HG03045 (cell line): ENCODE measurements around the gene TSPEAR.
"Not testable (repeated sequence)": the region's sequence is repeated elsewhere in the genome, so short reads cannot be mapped to it uniquely, and the experiment has no call there.

Experiments used
- ATAC-seq: cut with Tn5 transposase; IDR thresholded peaks from one replicate; pipeline ENCODE4 v1.9.1; 2021; ENCODE audit warnings: mild to moderate bottlenecking, moderate library complexity; ENCODE audit not compliant: unreplicated experiment

Gene TSPEAR

DNA sequence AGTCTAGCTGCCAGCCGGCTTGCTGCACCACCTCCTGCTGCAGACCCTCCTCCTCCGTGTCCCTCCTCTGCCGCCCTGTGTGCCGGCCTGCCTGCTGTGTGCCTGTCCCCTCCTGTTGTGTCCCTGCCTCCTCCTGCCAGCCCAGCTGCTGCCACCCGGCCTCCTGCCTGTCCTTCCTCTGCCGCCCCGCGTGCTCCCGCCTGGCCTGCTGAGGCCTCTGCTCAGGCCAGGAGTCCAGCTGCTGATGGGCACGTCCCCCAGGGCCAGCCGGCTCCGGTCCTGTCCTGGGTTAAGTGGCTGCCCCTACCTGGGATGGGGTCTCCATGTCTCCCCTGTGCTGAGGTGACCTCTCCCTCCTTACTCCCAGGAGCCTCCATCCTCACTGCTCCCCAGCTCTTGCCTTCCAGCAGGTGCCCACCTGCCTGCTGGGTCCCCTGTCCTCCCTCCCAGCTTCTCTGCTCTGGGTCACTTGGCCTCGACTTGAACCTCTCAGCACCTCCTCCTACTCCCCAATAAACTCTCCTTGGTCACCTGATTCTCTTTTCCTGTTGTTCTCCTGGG lies 98.6 kb downstream of the TSPEAR start:
- no peak for ATAC-seq

DNA sequence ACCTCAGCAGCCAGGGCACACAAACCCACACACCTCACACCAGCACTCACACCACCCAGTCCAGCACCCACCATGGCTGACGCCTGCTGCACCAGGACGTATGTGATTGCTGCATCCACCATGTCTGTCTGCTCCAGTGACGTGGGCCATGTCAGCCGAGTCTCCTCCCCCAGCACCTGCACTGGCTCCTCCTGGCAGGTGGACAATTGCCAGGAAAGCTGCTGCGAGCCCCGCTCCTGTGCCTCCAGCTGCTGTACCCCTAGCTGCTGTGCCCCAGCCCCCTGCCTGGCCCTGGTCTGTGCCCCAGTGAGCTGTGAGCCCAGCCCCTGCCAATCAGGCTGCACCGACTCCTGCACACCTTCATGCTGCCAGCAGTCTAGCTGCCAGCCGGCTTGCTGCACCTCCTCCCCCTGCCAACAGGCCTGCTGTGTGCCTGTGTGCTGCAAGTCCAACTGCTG lies 99.3 kb downstream of the TSPEAR start, which contains the start of gene KRTAP10-8:
KRTAP10-8 (plus strand) TSS at position 51 of the 458 bp plus-strand sequence; CDS start at position 73, 22 bp downstream.
- no peak for ATAC-seq

DNA sequence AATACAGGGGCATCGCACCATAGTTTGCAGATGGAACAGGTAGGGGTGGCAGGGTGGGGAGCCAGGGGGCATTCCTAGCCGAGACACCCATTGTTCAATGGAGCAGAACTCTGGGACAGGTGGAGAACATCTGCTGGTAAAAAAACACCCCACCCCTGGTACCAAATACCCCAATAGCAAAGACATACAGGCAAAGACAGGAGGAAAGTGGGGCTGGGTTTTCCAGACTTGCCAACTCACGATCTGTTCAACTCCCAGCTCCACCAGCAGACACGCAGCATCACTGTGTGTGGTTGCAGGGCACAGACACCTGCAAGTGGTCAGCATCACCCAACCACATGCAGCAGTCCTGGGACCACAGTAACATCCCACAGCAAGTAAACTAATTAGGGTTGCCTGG lies 99.8 kb downstream of the TSPEAR start:
- no peak for ATAC-seq

DNA sequence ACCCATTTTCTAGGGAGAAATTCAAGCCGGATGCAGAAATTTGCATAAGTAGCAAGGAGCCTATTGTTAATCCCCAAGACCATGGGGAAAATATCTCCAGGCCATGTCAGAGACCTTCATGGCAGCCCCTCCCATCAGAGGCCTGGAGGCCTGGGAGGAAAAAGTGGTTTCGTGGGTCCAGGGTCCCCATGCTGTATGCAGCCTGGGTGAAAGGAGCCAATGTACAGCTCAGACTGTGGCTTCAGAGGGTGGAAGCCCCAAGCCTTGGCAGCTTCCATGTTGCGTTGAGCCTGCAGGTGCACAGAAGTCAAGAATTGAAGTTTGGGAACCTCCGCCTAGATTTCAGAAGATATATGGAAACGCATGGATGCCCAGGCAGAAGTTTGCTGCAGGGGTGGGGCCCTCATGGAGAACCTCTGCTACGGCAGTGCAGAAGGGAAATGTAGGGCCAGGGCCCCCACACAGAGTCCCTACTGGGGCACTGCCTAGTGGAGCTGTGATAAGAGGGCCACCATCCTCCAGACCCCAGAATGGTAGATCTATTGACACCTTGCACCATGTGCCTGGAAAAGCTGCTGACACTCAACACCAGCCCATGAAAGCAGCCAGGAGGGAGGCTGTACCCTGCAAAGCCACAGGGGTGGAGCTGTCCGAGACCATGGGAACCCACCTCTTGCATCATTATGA lies 101.1 kb downstream of the TSPEAR start:
- not testable (repeated sequence) for ATAC-seq

DNA sequence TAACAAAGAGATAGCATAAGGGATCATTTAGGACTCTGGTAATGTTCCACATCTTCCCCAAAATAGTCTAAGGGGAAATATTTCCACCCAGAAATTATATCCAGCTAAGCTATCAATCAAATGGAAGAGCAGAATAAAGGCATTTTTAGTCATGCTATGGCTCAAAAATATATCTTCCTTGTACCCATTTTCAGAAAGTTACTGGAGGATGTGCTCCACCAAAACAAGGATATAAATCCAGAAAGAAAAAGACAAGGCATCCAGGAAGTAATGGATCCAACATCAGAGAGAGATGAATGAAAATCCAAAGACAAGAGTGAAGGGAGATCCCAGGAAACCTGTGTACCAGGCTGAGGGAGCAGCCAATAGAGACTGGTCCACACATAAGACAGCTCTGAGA lies 102.2 kb downstream of the TSPEAR start:
- no peak for ATAC-seq

DNA sequence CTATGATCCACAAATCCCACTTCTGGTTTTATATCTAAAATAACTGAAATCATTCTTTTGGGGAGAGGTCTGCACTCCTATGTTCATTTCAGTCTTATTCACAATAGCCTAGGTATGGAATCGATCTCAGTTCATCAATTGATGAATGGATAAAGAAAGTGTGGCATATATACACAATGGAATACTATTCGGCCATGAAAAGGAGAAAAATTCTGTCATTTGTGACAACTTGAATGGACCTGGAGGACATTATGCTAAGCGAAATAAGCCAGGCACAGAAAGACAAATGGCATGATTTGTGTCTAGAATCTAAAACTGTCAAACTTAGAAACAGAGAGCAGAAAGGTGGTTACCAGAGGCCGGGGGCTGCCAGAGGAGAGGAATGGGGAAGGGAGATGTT lies 104.9 kb downstream of the TSPEAR start:
- ATAC-seq = no peak

DNA sequence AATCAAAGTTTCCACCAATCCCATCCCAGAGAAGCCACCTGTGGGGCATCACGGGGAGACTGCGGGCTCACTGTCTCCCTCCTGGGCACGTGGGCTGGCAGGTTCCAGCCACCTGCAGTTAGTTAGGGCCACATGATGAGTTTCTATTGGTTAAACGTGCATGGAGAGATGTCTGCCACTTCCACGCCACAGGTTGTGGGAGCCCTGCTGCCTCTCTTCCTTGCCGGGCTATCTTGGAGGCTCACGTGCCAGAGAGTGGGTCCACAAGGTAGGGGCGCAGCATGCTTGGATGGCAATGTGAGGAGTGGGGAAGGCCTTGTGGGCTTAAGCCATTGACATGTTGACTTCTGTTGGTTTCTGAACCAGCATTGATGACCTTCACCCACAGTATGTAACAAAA lies 107.5 kb downstream of the TSPEAR start:
- ATAC-seq = no peak

DNA sequence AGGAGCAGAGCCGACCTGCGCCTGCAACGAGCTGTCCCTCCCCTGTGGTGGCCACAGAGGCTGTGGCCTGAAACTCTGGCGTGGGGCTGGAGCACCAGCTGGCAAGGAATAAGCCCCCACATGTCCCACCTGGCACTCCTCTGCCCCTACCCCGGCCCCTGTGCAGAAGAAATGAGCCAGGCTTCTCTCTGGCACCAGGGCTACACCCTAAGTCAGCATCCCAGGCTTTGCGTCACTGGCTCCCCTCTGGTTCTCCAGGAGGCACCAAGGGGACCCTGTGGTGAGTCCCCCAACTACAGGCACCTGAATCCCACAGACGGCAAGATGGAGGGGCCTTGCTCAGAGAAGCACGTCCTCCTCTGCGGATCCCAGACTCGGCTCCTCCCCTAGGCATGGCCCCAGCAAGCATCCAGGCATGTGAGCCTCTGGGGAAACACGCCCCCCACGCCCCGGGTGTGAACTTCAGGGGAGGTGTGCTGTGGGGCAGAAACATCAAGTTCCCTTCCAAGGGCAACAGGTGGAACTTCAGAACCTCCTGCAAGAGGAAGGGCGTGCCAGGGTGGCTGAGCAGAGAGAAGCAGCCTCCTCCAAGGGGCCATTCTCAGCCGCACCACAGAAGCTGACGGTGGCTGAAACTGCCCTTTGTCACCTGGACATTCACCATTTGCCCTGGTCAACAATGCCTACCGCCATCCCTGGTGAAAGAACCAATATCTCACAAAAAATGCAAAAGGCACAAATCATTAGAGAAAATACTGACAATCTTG lies 108.1 kb downstream of the TSPEAR start:
- no peak for ATAC-seq

DNA sequence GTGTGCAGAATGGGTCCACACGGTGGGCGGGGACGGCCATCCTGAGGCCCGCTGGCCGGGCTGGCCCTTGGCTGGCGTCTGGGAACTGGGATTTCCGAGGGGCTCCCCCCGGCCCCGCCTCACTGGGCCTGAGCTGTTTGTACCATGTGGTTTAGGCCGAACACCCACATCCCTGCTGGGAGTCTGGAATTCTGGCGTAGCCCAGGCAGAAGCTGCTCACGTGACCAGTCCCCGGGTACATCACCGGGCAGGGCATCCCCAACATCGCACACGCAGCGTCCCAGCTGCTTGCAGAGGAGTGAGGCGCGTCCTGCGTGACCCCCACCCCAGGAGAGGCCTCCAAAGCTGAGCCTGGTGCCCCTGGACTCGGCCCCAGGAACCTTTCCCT lies 108.9 kb downstream of the TSPEAR start:
- ATAC-seq = no peak

DNA sequence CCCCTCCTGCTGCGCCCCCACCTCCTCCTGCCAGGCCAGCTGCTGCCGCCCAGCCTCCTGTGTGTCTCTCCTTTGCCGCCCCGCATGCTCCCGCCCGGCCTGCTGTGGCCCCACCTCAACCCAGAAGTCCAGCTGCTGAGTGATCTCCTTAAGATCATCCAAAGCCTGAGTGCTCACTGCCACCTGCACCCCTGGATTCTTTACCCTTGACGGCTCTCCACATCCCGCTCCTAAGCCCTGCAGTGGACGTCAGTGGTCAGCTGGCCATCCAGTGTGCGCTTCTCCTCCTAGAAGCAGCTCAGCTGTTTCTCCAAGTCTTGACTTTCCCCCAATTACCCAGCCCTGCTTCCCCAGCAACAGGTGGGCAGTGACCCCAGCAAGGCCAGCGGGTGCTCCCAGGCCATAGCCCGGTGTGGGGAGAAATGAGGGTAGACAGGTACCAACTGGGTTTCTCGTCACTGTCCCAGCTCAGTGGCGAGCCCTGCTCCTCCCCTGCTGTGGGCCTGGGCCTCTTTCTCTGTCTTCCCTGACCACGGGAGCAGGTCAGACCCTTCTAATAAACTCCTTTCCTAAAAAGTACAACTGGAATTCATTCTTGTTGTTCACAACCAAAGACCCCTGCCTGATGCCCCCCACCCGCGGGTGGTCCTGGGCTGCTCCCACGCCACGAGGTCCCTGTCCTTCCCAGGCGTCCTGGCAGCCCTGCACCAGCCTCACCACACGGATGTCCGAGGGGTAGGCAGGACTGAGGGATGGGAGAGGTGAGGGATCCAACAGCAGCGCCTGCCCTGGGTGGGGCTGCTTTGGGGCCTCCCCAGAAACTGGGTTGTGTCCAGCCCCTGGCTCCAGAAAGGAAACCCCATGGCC lies 109.5 kb downstream of the TSPEAR start:
- ATAC-seq = no peak

DNA sequence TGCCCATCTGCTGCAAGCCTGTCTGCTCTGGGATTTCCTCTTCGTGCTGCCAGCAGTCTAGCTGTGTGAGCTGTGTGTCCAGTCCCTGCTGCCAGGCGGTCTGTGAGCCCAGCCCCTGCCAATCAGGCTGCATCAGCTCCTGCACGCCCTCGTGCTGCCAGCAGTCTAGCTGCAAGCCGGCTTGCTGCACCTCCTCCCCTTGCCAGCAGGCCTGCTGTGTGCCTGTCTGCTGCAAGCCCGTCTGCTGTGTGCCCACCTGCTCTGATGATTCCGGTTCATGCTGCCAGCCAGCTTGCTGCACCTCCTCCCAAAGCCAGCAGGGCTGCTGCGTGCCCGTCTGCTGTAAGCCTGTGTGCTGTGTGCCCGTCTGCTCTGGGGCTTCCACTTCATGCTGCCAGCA lies 110.3 kb downstream of the TSPEAR start:
- not testable (repeated sequence) for ATAC-seq

DNA sequence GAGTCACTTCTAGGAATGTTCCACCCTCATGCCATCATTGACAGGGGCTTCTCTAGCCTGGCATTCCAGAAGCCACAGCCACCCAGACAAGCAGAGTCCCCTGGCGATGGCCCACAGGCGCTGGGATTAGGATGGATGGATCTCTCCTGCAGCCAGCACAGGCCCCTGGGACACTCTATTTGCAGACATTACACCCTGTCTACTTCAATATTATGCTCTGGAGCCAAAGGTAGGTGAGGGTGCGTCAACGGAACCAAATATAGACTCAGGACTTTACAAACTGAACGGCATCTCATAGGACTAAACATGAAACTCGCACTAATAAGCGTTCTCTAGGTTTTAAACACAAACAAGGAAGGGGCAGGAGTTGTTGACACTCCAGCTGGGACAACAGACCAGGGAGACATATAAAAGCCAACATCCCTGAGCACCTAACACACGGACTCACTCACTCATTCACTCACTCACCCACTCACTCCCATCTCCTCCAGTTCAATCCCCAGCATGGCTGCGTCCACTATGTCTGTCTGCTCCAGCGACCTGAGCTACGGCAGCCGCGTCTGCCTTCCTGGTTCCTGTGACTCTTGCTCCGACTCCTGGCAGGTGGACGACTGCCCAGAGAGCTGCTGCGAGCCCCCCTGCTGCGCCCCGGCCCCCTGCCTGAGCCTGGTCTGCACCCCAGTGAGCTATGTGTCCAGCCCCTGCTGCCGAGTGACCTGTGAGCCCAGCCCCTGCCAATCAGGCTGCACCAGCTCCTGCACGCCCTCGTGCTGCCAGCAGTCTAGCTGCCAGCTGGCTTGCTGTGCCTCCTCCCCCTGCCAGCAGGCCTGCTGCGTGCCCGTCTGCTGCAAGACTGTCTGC lies 111.0 kb downstream of the TSPEAR start, which contains the start of gene KRTAP10-7:
KRTAP10-7 (plus strand) TSS at position 480 of the 861 bp plus-strand sequence; CDS start at position 505, 25 bp downstream.
- ATAC-seq = not testable (repeated sequence)

DNA sequence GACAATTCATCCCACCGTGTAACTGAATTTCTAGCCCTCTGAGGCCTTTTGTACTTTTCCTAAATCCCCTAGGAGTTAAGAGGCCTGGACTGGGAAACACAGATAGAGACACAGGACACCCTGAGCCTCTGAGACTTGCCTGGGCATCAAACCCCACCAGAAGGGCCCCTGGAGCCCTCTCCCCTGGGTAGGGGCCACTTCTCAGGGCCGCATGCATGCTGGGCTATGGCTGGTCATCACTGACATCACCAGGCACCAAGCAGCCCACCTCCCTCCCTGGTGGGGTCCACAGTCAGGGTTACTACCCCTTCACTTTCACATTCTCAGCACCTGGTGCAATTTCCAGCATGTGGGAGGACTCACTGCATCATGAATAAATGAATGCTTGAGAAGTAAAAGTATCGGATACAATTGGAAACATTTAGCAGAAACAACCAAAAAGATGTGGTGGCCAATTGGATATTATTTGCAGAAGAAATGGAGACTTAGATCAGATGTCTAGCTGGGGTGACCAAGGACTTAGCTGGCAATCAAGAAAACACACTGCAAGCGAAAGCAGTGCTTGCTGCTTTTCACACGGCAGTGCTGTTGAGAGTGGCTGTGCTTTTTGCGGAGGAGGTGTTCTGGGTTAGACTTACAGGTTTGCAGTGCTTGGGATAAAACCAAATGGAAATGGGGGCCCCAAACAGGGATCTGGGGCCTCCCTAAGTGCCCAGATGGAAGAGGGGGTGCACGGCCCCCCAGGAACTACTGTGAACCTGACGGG lies 111.9 kb downstream of the TSPEAR start:
- ATAC-seq = no peak

DNA sequence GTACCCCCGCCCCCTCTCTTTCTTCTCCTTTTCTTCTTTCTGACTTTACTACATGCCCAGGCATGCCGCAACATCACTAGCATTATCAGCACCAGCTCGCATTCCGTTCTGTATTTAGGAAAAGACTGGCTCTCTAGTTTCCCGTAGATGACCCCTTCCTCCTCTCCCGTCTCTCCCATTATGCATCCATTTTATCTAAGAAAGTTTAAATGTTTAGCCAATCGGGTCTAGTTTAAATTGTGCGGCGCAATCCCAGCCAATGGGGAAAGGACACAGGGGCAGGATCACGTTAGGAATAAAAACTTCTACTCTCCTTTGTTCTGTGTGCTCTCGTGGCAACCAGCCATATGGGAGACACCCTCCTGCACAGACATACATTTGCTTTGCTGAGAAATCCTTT lies 113.3 kb downstream of the TSPEAR start:
- ATAC-seq = no peak

DNA sequence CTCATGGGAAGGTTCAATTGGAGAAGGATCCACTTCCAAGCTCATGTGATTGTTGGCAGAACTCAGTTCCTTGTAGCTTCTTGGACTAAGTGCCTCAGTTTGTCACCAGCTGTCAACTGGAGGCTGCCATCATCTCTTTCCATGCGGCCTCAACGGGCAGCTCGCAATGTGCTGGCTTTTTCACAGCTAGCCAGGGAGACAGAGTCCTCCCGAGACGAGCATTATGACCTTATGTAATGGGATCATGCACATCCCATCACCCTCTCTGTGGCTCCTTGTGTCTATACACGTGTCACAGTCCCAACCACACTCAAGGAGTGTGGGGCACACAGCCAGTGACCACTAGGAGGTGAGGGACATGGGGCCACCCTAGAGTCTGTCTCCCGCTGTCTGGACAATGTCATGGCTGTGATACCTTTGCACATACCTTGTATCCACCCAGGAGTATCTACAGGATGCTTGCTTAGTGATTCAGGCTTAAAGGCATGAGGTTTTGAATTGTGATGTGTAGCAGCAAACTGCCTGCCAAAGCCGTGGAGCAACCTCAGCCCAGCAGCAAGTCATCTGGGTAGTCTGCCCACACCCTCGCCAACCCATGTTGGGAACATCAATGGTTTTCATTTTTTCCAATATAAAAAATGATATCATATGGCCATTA lies 115.2 kb downstream of the TSPEAR start:
- ATAC-seq = no peak

DNA sequence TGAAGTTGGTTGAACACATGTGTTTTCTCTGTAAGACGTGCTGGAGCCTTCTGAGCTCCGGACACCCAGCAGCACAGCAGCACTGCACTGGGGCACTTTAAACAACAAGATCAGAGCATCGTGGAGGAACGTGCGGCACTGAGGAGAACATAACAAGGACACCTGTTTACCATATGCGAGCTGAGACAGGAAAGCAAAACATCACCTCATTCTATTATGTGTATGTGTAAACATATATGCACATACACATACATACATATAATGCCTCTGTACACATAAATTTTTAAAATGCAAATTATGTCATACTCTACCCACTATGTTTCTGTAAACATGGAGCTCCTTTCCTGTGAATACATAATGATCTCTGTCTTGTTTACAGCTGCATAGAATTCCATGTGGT lies 115.8 kb downstream of the TSPEAR start:
- no peak for ATAC-seq

DNA sequence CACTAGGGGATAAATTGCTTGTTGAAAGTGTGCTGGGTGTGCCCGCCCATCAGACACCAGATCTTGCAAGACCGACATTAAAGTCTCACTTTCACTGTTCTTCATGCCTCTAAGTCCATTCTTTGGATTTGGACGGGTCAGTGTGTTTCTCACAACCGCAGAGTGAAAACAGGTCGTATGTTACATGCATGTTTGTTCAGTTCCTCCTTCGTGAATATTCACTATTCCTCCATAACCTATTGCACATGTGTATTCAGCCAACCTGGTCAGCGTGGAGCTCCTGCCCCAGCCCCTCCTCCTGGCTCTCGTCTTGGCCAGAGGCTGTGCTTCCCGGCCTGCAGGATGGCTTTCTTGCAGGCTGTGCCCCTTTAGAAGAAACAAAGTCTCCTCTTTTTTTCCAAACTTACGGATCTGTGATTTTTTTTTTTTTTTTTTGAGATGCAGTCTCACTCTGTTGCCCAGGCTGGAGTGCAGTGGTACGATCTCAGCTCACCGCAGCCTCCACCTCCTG lies 116.9 kb downstream of the TSPEAR start:
- ATAC-seq = no peak

DNA sequence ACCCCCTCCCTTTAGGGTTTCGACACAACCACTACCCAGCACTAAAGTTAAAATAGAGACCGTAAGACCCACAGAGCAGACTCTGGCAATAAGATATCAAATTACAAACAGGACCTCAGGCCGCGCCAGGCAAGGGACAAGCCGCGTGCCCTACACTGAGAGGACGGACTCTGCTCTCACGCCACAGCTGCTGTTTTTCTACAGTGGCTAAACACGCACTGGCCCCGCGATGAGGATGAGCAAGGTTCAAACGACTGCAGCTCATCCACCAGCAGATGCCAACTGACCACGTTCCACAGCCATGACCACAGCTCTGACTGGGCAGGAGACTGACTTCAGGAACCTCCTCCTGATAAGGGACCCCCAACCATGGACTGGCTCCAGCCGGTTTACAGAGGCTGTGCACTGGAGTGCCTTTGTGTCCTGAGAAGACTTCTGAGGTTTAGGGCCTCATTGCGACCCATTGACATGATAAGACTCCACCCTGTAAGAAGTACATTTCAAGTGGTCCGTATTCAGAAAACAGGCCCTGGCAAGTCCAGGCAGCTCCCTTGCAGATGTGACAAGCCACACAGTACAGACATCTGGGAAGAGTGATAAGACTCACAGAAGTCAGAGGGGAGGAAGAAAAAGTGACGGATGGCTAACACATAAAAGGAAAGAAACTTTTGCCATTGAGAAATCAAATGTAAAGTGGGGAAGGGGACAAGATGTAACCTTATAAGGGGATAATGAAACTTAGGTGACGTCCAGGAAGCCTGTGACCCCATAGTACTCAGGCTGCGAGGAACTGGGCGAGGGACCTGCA lies 117.6 kb downstream of the TSPEAR start:
- no peak for ATAC-seq
